BLaER1 treated with 17β-estradiol and CSF1 and Interleukin-3, amounts not matched to agents 10 nM and 100 nM (cell line): ENCODE data around the gene RABGAP1L.
"Not testable (repeated sequence)": the region's sequence is repeated elsewhere in the genome, so short reads cannot be mapped to it uniquely, and the experiment has no call there.

Experiments used
- H3K27ac ChIP-seq, 11 experiments: shearing (Covaris generic); formaldehyde crosslinking; 2 replicates each; pipeline ENCODE4 v1.8.1; 2022
- H3K27me3 ChIP-seq, 11 experiments: shearing (Covaris generic); formaldehyde crosslinking; 2 replicates each; pipeline ENCODE4 v1.8.1; 2022
- H3K36me3 ChIP-seq, 11 experiments: shearing (Covaris generic); formaldehyde crosslinking; 2 replicates each; pipeline ENCODE4 v1.8.1; 2022
- H3K4me1 ChIP-seq, 10 experiments: shearing (Covaris generic); formaldehyde crosslinking; 2 replicates each; pipeline ENCODE4 v1.8.1; 2022
- H3K4me2 ChIP-seq, 11 experiments: shearing (Covaris generic); formaldehyde crosslinking; 2 replicates each; pipeline ENCODE4 v1.8.1; 2022
- H3K4me3 ChIP-seq, 10 experiments: shearing (Covaris generic); formaldehyde crosslinking; 2 replicates each; pipeline ENCODE4 v1.8.1; 2022
- H3K9ac ChIP-seq, 11 experiments: shearing (Covaris generic); formaldehyde crosslinking; 2 replicates each; pipeline ENCODE4 v1.8.1; 2022
- H3K9me3 ChIP-seq, 11 experiments: shearing (Covaris generic); formaldehyde crosslinking; replicated peaks in 1 of 11; 2 replicates each; pipeline ENCODE4 v1.8.1; 2022
- H4K20me1 ChIP-seq, 11 experiments: shearing (Covaris generic); formaldehyde crosslinking; 2 replicates each; pipeline ENCODE4 v1.8.1; 2022
- Cebpa-rat ChIP-seq, 11 experiments: shearing (Covaris generic); IDR thresholded peaks; 2 replicates each; pipeline ENCODE4 v1.8.1; 2022

The RABGAP1L gene

DNA sequence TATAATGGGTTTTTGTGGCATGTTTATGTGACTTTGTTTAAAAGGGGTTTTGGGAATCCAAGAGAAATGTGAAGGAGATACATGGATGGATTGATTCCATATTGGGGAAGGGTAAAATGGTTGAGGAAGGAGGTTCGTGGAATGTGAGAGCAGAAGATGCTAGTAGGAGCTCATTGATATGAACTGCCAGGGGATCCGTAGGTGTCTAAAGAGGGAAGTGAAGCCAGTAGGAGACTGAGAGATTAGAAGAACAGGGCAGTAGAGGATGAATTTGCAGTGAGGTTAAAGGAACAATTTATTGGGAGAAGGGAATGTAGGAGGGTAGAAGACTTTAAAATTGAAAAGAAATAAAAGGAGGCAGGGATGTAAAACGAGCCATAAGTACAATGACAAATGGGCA, 541.0 kb downstream of the RABGAP1L start:
- Histone ChIP-seq H3K27ac (no peak overlapping the region), H3K9ac (no peak overlapping the region), H3K4me1 (peaks cover 0 to 7% (median 5%) of the 10 kb centered on the region in 10 experiments; a peak in 11 of 20 replicates), H3K4me2 (no peak overlapping the region), H3K4me3 (no peak overlapping the region), H3K36me3 (peaks cover 0 to 3% (median 0%) of the 10 kb centered on the region in 11 experiments; a peak in 1 of 22 replicates), H4K20me1 (no peaks in the 10 kb centered on the region), H3K27me3 (no peaks in the 10 kb centered on the region), H3K9me3 (no peaks in the 10 kb centered on the region)
- no peak for TF ChIP-seq Cebpa-rat (IDR thresholded peaks at IDR 0.05)

DNA sequence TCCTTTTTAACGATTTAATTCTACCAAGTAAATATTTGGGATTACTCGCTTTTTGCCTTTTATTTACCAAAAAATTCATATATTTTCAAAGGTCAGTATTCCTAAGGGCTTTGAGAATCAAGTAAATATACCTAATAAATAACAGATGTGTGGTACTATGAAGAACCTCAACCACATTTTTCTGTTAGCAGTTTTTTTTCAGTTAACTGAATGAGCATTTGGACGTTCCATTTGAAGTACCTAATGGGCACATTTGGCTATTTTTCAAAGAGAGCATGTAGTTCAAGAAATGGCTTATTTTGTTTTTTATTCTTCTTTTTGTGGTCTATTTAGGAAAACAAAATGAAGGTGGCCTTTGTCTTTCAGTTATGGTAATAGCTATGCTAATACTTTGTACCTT, 541.5 kb downstream of the RABGAP1L start:
- peaks cover 0 to 3% (median 0%) of the 10 kb centered on the region in 11 experiments; a peak in 1 of 22 replicates for H3K36me3 ChIP-seq
- no peak overlapping the region for H3K9ac ChIP-seq
- H3K4me1 ChIP-seq: peaks cover 0 to 7% (median 5%) of the 10 kb centered on the region in 10 experiments; a peak in 11 of 20 replicates
- no peaks in the 10 kb centered on the region for H4K20me1 ChIP-seq
- no peaks in the 10 kb centered on the region for H3K9me3 ChIP-seq
- no peak for TF ChIP-seq Cebpa-rat (IDR thresholded peaks at IDR 0.05)
- H3K4me2 ChIP-seq: no peak overlapping the region
- H3K27ac ChIP-seq: no peak overlapping the region
- no peak overlapping the region for H3K4me3 ChIP-seq
- no peaks in the 10 kb centered on the region for H3K27me3 ChIP-seq

DNA sequence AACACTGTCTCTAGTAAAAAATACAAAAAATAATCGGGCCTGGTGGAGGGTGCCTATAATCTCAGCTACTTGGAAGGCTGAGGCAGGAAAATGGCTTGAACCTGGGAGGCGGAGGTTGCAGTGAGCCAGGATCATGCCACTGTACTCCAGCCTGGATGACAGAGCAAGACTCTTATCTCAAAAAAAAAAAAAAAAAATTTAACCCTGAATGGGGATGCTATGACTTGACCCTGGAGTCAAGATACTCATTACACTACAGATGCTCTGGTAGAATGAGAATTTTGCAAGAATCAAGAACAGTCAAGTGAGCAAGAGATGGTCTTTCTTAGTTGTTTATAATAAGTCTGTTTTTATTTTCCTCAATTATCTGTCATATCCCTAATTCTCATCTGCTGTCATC, 542.2 kb downstream of the RABGAP1L start:
- Histone ChIP-seq H3K9ac (no peak overlapping the region), H3K4me3 (no peak overlapping the region), H3K36me3 (peaks cover 0 to under 1% (median 0%) of the 10 kb centered on the region in 11 experiments; a peak in 1 of 22 replicates), H4K20me1 (no peaks in the 10 kb centered on the region), H3K9me3 (no peaks in the 10 kb centered on the region), H3K4me1 (peaks cover 0 to 7% (median 5%) of the 10 kb centered on the region in 10 experiments; a peak in 11 of 20 replicates), H3K4me2 (peak overlapping the region in 3 of 11 experiments; percentile 6 to 26 (median 8); a peak in 5 of 22 replicates), H3K27me3 (no peaks in the 10 kb centered on the region), H3K27ac (no peak overlapping the region)
- TF ChIP-seq Cebpa-rat (IDR thresholded peaks at IDR 0.05): no peak

DNA sequence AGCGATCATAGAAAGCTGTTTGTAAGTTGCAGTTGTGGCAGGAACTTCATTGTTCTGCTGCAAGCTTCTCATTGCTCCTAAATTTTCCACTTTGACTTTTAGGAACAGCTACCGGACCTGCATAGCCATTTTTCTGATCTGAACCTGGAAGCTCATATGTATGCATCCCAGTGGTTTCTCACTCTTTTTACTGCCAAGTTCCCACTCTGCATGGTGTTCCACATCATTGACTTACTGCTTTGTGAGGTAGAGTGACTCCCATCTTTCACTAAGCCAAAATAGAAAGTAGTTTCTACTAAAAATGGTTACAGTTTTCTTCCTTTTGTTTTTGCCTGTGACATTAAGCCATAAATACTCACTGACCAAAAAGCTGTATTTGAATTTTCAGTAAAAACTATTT, 542.7 kb downstream of the RABGAP1L start:
- H3K4me3 ChIP-seq: no peak overlapping the region
- H3K9me3 ChIP-seq: no peaks in the 10 kb centered on the region
- H3K36me3 ChIP-seq: peaks cover 0 to 5% (median 0%) of the 10 kb centered on the region in 11 experiments; a peak in 1 of 22 replicates
- no peak overlapping the region for H3K27ac ChIP-seq
- no peak for TF ChIP-seq Cebpa-rat (IDR thresholded peaks at IDR 0.05)
- peaks cover 0 to 7% (median 5%) of the 10 kb centered on the region in 10 experiments; a peak in 11 of 20 replicates for H3K4me1 ChIP-seq
- H4K20me1 ChIP-seq: no peaks in the 10 kb centered on the region
- H3K4me2 ChIP-seq: peak overlapping the region in 3 of 11 experiments; percentile 6 to 26 (median 8); a peak in 5 of 22 replicates
- no peaks in the 10 kb centered on the region for H3K27me3 ChIP-seq
- H3K9ac ChIP-seq: no peak overlapping the region

DNA sequence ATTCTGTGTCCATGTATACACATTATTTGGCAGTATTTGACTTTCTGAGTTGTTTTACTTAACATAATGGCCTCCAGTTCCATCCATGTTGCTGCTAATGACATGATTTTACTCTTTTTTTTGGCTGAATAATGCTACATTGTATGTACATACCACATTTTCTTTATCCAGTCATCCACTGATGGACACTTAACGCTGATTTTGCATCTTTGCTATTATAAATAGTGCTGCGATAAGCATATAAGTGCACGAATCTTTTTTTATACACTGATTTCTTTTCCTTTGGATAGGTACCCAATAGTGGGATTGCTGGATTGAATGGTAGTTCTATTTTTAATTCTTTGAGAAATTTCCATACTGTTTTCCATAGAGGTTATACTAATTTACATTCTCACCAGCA, 544.0 kb downstream of the RABGAP1L start:
- Histone ChIP-seq H3K27me3 (no peaks in the 10 kb centered on the region), H4K20me1 (no peaks in the 10 kb centered on the region), H3K9me3 (no peaks in the 10 kb centered on the region), H3K4me2 (no peak overlapping the region), H3K4me3 (no peak overlapping the region), H3K9ac (no peak overlapping the region), H3K27ac (no peak overlapping the region), H3K36me3 (peaks cover 0 to 12% (median 0%) of the 10 kb centered on the region in 11 experiments; a peak in 2 of 22 replicates), H3K4me1 (peaks cover 0 to 7% (median 5%) of the 10 kb centered on the region in 10 experiments; a peak in 11 of 20 replicates)
- TF ChIP-seq Cebpa-rat (IDR thresholded peaks at IDR 0.05): no peak

DNA sequence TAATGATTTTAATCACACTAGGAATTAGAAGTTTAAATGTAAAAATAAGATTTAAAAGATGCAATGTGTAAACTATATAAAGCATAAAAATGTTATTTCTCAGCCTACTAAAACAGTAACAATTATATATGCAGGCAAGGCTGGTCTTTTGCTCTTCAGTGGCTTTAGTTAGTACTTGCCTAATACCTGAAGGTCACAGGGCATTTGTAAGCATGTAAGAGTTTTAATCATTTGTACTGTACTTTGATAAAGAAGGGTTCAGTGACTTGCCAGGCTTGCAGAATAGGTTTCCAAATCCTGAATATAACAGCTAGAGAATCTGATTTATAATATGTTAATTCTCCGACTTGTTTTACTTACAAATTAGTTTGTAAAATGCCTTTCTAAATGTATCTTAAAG, 545.0 kb downstream of the RABGAP1L start:
- Histone ChIP-seq H3K27ac (no peak overlapping the region), H3K4me3 (no peak overlapping the region), H3K9ac (no peak overlapping the region), H3K9me3 (0 out of 22 replicates have a peak, but pooled peaks cover 0 to 1% (median 0%) of the 10 kb centered on the region in 11 experiments), H3K4me1 (peaks cover 0 to 7% (median 5%) of the 10 kb centered on the region in 10 experiments; a peak in 11 of 20 replicates), H4K20me1 (no peaks in the 10 kb centered on the region), H3K27me3 (no peaks in the 10 kb centered on the region), H3K36me3 (peaks cover 0 to 15% (median 0%) of the 10 kb centered on the region in 11 experiments; a peak in 3 of 22 replicates), H3K4me2 (no peak overlapping the region)
- no peak for TF ChIP-seq Cebpa-rat (IDR thresholded peaks at IDR 0.05)

DNA sequence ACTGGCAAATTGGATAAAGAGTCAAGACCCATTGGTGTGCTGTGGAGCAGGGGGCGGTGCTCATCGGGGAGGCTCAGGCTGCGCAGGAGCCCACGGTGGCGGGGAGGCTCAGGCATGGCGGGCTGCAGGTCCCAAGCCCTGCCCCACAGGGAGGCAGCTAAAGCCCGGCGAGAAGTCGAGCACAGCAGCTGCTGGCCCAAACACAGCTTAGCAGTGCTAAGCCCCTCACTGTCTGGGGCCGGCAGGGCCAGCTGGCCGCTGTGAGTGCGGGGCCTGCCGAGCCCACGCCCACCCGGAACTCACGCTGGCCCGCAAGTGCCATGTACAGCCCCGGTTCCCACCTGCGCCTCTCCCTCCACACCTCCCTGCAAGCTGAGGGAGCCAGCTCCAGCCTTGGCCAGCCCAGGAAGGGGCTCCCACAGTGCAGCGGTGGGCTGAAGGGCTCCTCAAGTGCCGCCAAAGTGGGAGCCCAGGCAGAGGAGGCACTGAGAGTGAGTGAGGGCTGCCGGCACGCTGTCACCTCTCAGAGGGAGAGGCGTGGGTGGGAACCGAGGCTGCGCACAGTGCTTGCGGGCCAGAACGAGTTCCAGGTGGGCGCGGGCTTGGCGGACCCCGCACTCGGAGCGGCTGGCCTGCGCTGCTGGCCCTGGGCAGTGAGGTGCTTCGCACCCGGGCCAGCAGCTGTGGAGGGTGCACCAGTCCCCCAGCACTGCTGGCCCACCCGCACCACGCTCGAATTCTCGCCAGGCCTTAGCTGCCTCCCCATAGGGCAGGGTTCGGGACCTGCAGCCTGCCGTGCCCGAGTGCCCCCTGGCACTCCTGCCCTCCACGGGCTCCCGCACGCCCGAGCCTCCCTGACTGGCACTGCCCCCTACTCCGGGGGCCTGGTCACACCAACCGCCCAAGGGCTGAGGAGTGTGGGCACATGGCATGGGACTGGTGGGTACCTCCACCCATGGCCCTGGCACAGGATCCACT, 551.8 kb downstream of the RABGAP1L start:
- no peak overlapping the region for H3K9ac ChIP-seq
- H3K9me3 ChIP-seq: peaks cover 17 to 27% (median 22%) of the 10 kb centered on the region in 11 experiments
- no peaks in the 10 kb centered on the region for H3K27me3 ChIP-seq
- H4K20me1 ChIP-seq: no peaks in the 10 kb centered on the region
- no peak overlapping the region for H3K4me3 ChIP-seq
- no peak overlapping the region for H3K27ac ChIP-seq
- no peak for TF ChIP-seq Cebpa-rat (IDR thresholded peaks at IDR 0.05)
- H3K36me3 ChIP-seq: peaks cover 0 to 43% (median 6%) of the 10 kb centered on the region in 11 experiments; a peak in 9 of 22 replicates
- no peaks in the 10 kb centered on the region for H3K4me1 ChIP-seq
- H3K4me2 ChIP-seq: no peak overlapping the region

DNA sequence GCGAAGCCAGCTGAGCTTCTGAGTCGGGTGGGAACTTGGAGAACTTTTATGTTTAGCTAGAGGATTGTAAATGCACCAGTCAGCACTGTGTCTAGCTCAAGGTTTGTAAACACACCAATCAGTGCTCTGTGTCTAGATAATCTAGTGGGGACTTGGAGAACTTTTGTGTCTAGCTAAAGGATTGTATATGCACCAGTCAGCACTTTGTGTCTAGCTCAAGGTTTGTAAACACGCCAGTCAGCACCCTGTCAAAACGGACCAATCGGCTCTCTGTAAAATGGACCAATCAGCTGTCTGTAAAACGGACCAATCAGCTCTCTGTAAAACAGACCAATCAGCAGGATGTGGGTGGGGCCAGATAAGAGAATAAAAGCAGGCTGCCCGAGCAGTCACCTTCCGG, 552.5 kb downstream of the RABGAP1L start:
- not testable (repeated sequence) for H3K4me3 ChIP-seq, H3K4me1 ChIP-seq, H4K20me1 ChIP-seq, H3K4me2 ChIP-seq, H3K27ac ChIP-seq, H3K27me3 ChIP-seq, H3K9ac ChIP-seq
- Histone ChIP-seq H3K36me3 (peaks cover 0 to 40% (median 6%) of the 10 kb centered on the region in 11 experiments; a peak in 9 of 22 replicates), H3K9me3 (peaks cover 17 to 27% (median 22%) of the 10 kb centered on the region in 11 experiments)

DNA sequence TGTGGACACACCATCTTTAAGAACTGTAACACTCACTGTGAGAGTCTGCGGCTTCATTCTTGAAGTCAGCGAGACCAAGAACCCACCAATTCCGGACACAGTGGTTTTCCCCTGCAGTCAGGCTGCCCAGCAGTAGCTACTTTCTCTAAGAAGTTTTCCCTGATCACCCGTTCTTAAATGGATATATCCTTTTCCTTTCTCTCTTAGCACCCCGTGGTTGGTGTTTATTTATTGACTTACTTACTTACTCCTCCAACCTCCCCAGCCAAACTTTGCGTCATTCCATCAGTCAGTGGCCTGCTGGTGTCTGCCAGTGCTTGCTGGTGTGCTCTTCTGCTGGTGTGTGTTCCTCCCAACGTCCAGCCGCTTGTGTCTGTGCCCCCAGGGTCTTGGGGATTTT, 553.2 kb downstream of the RABGAP1L start:
- Histone ChIP-seq H3K9ac (no peak overlapping the region), H3K9me3 (peaks cover 17 to 27% (median 22%) of the 10 kb centered on the region in 11 experiments), H3K4me1 (no peaks in the 10 kb centered on the region), H3K27me3 (no peaks in the 10 kb centered on the region), H3K4me2 (no peak overlapping the region), H3K36me3 (peaks cover 0 to 33% (median 6%) of the 10 kb centered on the region in 11 experiments; a peak in 9 of 22 replicates), H4K20me1 (no peaks in the 10 kb centered on the region), H3K27ac (no peak overlapping the region), H3K4me3 (no peak overlapping the region)
- TF ChIP-seq Cebpa-rat (IDR thresholded peaks at IDR 0.05): no peak
